ENCODE data around the gene TMEM59L. TPM values are rescaled to one million over a fixed set of nuclear protein-coding genes. Genes with fewer than 3 reads are reported as not detected.
"Not testable (repeated sequence)": the region's sequence is repeated elsewhere in the genome, so short reads cannot be mapped to it uniquely, and the experiment has no call there.

The TMEM59L gene
- total and polyA plus RNA-seq, 2 of the 4 experiments (the other 2 are of a cell fraction) = under 0.01 to 5.9 TPM

- in situ Hi-C loops (cut with MboI; ENCODE audit: low sequenced_read_pairs); POLR2A ChIA-PET (ENCODE audit: unreplicated experiment); dilution Hi-C loops (cut with HindIII; ENCODE audit: low sequenced_read_pairs, unreplicated experiment); H2AK9ac ChIP-seq (replicated peaks; ENCODE audit: low read depth, low read length, poor library complexity); H2BK5ac ChIP-seq (ENCODE audit: low read depth, low read length, poor library complexity, severe bottlenecking); H3K79me1 ChIP-seq (ENCODE audit: low read depth in 1 of 2, low read length in 2 of 2); intact Hi-C loops (cut with micrococcal nuclease); H2AK5ac ChIP-seq (ENCODE audit: low read depth, low read length); H3K14ac ChIP-seq (replicated peaks; ENCODE audit: low read depth, low read length); H3K9me3 ChIP-seq (ENCODE audit: control insufficient read depth, insufficient read depth, low read length); DNase-seq; H3K27ac ChIP-seq (ENCODE audit: insufficient read depth, low read length); H2BK15ac ChIP-seq (ENCODE audit: low read depth, low read length); H4K91ac ChIP-seq (ENCODE audit: insufficient read depth, low read depth, low read length); H3K18ac ChIP-seq (ENCODE audit: low read depth, low read length); ATAC-seq (ENCODE audit: low read depth); H3K4ac ChIP-seq (ENCODE audit: low read depth, low read length); H2BK120ac ChIP-seq (ENCODE audit: low read depth, low read length); H3K4me3 ChIP-seq (ENCODE audit: insufficient read depth, low read depth, low read length); H4K20me1 ChIP-seq (ENCODE audit: insufficient read depth, low read length); H3K4me1 ChIP-seq (ENCODE audit: control insufficient read depth, insufficient read depth, low read length); H2AFZ ChIP-seq (replicated peaks; ENCODE audit: low read length, poor library complexity); H3K36me3 ChIP-seq (ENCODE audit: control insufficient read depth, insufficient read depth, low read length); H3K56ac ChIP-seq (ENCODE audit: extremely low read depth, insufficient read depth, low read length); H3K9ac ChIP-seq (ENCODE audit: low read depth, low read length); H3K9me1 ChIP-seq (ENCODE audit: insufficient read depth, low read length); H2BK20ac ChIP-seq (ENCODE audit: low read depth, low read length); H3K4me2 ChIP-seq (ENCODE audit: low read depth, low read length); H4K8ac ChIP-seq (ENCODE audit: low read depth in 2 of 2, low read length in 2 of 2); H3K23ac ChIP-seq (ENCODE audit: low read depth, low read length); BruUV-seq (replicated peaks); H4K5ac ChIP-seq (ENCODE audit: low read depth, low read length): not testable (repeated sequence)
- H3K27me3 ChIP-seq (ENCODE audit: control insufficient read depth, insufficient read depth, low read length) = peaks cover 29% of the 10 kb centered on the region
- CTCF ChIA-PET = interaction anchor here (0.7 kb wide), 1 partner anchor 127 kb away, joined by 3 read pairs; no protein-coding TSS in a partner anchor
- WGBS, 2 experiments (ENCODE audit: extremely low coverage in 2 of 2, insufficient read length in 1 of 2) = no CpG with 5 or more reads among the region's 15 CpGs
Observed at GRCh38 chr19:18600692-18601397, 11.8 kb upstream of the TMEM59L start.

All from IMR-90 (cell line).